Renal cortex interstitium (tissue), 11 donors: ENCODE data around the gene PLEKHA3. TPM values are rescaled to one million over a fixed set of nuclear protein-coding genes. Genes with fewer than 3 reads are reported as not detected.

Experiments
- DNase-seq, 11 donors: peaks; one replicate each; pipeline ENCODE4 v3.0.0-alpha.2; 2013; ENCODE audit warnings: low read depth in 9 of 11, low spot score in 4 of 11; ENCODE audit errors: extremely low read depth in 1 of 11
- polyA plus RNA-seq, 3 donors: library from polyadenylated mRNA; unstranded; fragments of 120-200 nt; gene quantifications; one replicate each; pipeline ENCODE4 v1.2.1, GENCODE V29; 2013; ENCODE audit not compliant: insufficient read length in 3 of 3

The PLEKHA3 gene
- polyA plus RNA-seq, 3 donors = 28.4 to 35.1 (median 32.6) TPM

DNA sequence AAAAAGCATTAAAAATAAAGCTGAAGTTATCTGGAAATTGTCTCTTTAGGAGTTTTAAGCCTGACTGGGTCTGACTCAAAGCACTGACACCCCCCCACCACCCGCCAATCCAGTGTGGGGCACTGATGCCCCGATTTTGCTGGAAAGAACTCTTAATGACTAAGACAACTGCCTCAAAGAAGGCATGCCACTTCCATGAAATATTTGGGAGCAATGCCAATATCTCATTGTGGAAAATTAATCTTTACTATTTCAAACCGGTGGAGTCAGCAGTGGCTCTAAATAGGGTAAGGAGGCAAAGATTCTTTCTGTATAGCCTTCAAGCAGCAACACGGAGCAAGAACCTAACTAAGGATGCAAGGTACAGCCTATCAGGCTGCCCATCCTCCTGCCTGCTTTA is 6.3 kb upstream of the PLEKHA3 start:
- no peak for DNase-seq

- DNase-seq = no peak
These were observed 5.7 kb upstream of the PLEKHA3 start for GRCh38 chr2:178474560-178474959.

DNA sequence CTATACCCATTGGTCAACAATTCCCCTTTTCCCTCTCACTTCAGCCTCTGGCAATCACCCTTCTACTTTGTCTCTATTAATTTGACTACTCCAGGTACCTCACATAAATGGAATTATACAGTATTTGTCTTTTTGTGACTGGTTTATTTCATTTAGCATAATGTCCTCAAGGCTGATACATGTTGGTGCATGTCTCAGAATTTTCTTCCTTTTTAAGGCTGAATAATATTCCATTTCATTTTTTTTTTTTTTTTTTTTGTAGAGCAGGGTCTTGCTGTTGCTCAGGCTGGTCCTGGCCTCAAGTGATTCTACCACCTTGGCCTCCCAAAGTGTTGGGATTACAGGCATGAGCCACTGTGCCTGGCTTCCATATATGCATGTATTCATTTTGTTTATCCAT is 3.8 kb upstream of the PLEKHA3 start:
- no peak for DNase-seq

DNA sequence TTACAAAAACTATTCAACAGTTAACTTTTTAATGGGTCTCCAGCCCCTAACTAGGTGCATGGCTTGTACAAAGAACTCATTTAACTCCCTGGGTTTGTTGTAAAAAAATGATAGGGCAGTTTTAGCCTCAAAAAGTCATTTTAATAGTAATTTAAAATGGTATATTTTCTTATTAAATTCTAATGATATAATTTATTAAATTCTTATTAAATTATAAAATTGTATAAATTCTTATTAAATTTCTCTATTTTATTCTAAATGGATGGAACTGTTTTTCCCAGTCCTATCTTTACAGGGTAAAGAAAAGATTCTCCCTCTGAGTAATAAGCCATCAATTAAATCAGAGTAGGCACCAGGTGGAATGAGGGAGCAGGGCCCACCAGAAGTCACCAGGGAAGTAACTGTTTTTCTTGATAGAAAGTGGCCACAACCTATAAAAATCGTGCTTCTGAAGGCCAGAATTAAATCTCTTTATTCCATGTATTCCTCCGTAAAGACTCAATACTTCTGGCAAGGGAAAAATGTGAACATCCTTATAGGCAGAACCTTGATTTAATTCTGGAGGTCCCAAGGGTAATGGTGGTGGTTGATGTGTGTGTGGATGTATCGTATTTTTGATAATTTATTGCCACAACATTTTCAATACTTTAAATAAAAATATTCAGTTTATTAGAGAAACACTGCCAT is 2.7 kb upstream of the PLEKHA3 start:
- peak in 1 of 11 donors; percentile 32 for DNase-seq

GRCh38 chr2:178478130-178478438 is 2.2 kb upstream of the PLEKHA3 start:
- peak in 1 of 11 donors; percentile 39 for DNase-seq

GRCh38 chr2:178478439-178479274 is 1.6 kb upstream of the PLEKHA3 start, which contains the start of gene FKBP7:
Gene FKBP7, minus strand, starts transcription at chr2:178478600. Its CDS starts 101 bp downstream, at chr2:178478499.
- peak; percentile 75 to 88 (median 81) for DNase-seq

DNA sequence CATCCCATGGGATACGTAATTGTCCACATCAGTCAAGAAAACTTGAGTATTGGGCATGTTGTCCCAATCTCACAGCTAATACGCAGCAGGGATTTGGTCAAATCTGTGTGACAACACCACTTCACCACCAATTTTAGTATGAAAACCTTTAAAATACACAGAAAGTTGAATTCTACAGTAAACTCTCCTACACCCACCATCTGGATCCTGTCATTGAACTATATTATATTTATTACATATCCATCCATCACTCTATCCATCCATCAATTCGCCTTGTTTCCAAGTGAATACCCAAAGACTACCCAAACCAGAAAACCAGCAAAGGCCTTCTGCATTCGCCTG is 1.0 kb upstream of the PLEKHA3 start:
- no peak for DNase-seq

- DNase-seq = no peak
These were observed 465 bp upstream of the PLEKHA3 start for GRCh38 chr2:178479758-178480226.

DNA sequence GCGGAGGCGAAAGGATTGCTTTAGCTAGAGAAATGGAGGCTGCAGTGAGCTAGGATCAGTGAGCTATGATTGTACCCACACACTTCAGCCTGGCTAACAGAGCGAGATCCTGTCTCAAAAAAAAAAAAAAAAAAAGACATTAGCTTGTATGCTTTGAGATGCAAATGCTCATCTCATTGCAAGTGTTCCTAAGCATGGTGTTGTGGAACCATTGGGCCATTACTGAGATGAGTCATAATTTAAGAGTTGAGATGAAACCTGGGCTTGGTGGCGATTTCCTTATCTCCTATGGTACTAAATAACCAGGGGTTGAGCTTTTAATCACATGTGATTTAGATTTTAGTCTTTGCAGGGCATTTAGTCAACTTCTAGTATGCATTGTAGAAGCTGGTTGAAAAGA is 2.2 kb downstream of the PLEKHA3 start:
- DNase-seq = no peak

DNA sequence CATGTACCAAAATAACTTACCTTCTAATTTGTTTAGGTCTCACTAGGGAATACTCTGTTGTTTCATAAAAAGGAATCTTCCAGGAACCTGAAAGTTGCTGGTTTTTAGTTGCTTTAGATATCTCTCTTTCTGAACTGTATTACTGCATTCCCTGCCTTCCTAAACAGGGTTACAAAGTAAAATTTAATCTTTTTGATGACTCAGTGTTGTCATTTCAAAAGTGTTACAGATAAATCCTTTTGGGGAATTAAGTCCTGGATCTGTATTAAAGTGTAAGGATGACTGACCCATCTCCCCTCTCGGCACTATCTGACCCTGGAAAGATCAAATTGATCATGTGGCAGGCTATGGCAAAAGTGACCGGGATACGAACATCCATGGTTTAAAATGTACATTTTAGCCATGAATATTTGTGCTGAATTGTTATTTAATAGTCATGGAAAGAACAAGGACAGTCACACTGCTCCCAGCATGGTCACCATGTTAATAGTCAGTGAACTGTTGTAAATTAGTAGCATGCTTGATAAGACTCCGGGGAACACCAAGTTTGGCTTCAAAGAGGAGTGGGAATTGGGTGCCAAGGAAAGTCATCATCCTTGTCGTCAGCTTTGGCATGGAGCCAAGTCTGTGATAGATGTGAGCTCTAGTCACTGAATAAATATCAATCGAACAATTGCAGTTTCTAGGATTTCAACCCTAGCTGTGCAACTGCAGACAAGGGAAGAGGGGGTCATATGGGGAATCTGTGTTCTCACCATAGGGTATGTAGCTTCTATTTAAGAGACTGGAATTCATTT is 4.2 kb downstream of the PLEKHA3 start:
- DNase-seq = no peak

DNA sequence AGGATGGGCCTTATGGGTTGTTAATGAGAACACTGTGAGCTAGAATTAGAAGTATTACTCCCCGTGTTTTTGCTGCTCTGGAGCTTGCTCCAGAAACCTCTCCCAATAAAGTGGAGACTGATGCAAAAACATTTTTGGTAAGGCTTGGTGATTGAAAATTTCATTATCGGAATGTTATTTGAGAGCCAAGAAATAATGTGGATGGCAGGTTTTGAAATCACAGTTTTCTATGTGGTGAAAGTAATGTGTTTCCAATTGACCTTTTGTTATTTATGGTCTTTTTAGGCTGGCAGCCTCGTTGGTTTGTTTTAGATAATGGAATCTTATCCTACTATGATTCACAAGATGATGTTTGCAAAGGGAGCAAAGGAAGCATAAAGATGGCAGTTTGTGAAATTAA is 5.1 kb downstream of the PLEKHA3 start:
- no peak for DNase-seq

GRCh38 chr2:178491612-178492011 is 11.4 kb downstream of the PLEKHA3 start:
- no peak for DNase-seq

- no peak for DNase-seq
These were observed 15.8 kb downstream of the PLEKHA3 start for GRCh38 chr2:178496049-178496448.

DNA sequence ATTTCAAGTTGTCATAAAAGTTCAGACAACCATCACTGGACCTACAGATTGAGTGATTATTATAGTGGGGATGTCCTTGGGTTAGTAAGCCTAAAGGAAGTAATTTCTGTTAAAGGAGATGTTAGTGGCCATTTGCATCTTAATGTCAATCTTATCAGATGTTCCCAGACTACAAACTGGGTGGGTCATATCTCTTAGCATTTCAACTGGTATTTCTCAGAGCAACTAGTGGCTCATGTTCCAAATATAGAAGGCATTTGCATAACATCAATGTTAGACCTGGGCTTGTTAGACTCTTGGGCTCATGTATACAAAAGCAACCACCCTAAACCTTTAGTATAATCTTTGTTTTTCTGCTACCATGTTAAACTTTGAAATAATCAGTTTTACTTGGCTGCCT is 17.9 kb downstream of the PLEKHA3 start:
- DNase-seq = no peak

DNA sequence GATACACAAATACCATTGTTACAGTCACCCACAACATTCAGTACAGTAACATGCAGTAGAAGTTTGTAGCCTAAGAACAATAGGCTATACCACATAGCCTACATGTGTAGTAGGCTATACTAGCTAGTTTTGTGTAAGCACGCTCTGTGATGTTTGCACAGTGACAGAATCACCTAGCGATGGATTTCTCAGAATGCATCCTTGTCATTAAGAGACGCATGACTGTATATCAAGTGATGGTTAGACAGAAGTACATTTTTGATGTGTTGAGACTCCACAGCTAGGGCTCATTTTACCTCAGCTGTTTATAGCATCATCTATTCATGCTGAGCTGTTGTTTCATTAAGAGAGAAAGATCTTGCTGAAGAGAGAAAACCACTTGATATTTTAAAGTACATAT is 19.4 kb downstream of the PLEKHA3 start:
- DNase-seq = no peak

DNA sequence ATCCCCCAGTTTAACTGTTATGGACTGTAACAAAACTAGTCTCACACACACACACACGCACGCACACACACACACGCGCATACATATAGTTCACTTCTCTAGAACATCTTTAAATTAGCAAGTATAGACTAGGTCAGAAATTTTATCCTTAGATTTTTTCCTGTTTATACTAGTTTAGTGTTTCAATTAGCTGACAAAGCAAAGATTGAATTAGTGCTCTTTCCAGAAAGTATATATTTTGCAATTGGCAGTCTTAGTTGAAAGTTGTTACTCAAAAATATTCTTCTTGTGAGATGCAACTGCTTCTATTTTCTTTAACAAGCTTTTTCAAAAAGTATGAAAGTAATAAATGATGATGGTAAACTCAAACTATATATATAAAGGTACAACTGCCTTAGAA is 22.5 kb downstream of the PLEKHA3 start:
- no peak for DNase-seq

DNA sequence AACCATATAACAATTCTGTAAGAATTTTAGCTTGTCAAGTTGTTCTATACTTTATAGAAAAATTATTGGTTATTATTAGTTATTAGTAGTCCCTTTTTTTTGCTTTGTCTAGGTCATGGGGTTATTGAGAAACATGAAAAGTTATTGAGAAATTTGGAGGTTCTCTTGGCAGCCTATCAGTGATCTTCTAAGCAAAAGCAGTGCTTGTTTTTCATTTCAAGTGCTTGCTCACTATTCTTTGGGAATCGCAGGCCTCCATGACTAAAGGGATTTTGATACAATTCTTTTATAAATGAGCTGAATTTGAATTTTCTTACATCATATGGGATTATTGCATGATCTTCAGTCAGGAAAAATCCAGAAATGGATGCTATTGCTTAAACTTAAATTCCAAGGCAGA is 25.8 kb downstream of the PLEKHA3 start:
- no peak for DNase-seq

DNA sequence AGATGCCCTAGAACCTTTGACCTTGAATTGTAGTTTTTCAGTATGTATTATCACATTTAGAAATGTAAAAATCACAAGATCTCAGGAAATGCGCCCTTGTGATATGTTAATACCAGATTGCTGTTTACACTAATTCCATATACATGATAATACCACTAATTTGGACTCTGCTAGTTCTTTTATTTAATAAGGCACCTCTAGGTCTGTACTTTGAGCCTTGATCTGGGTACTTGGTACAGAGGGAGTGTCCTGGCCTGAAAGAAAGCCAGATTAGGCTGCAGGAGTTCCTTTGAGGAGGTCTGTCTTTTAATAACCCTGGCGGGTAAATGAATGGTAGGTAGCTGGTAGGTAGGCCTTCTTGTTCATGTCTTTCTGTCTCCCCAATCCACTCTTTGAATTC is 26.3 kb downstream of the PLEKHA3 start:
- no peak for DNase-seq

DNA sequence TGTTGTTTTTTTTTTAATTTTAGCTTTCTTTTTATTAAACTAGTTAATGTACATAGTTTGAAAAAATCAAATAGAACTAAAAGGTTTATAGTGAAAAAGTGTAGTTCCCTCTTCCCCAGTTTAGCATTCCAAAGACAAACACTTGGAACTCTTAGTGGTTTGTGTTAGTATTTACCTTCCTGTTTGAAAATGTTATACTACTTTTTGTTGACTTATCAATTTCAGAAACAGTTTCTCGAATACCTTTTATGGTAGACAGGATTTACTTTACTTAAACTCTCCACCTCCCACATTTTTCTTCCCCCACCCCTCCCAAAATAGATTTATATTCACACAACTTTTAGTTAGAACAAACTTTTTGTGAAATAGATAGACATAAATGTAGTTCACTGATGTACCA is 26.7 kb downstream of the PLEKHA3 start:
- no peak for DNase-seq

DNA sequence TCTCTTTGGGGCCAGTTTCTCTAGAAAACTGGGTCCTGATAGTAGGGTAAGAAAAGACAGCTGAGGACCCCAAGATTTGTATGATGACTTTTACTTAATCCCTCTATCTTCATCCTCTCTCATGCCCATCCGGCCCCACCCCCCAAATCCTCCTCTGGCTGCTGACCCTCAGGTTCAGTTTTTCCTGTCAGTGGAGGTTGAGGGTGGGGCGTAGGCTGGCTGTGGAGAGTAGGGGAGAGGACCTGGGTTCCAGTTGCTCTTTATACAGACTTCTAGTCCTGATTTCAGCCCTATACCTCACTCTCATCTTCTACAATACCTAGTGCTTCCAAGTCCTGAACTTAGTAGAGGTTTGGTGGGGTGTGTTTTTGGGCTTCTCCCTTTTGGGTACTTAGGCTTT is 28.4 kb downstream of the PLEKHA3 start:
- DNase-seq = no peak
